ENCODE measurements around the gene DCBLD1.

The DCBLD1 gene

DNA sequence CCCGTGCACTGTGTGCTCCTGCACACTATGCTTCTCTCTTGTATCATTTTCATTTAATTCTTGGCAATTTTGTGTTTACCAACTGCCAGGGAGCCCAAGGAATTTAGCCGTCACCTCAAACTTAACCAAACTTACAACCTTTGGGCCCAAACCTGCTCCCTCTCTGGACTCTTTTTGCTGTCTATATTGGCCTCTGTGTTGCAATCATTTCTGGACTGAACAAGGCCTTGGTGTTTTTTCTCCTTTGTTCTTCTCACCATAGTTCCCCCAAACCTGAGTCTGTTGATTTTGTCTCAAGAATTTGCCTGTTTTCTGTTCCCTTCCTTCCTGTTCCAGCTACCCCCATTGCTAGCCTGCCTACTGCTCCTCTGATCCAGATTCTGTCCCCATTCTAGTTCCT, 19.2 kb downstream of the DCBLD1 start:
- Mint-ChIP-seq H3K9me3 (no peaks in the 10 kb centered on the region), H3K4me1 (ENCODE audit: low read depth) (peaks cover 3% of the 10 kb centered on the region), H3K4me3 (no peak overlapping the region), H3K27ac (no peak overlapping the region), H3K27me3 (ENCODE audit: low read depth) (no peaks in the 10 kb centered on the region), H3K36me3 (ENCODE audit: low read depth) (no peaks in the 10 kb centered on the region)

DNA sequence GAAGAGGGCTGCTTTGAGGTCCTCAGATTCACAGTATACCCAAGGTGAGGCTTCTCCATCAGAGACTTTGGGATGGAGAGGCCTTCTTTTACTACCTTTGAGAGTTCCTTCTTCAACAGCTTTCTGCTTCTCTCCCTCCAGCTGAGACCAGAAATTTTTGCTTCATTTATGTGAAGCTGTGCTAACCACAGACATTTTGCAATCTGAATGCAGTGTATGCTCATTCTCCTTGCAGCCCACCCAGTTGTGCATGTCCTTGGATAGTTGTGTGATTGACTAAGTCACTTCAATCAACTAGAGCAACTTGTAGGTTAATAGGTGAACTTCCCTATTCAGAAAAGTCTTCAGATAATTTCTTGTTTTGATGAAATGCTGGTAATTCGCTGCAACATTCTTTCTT, 20.1 kb downstream of the DCBLD1 start:
- H3K27me3 Mint-ChIP-seq (ENCODE audit: low read depth): no peaks in the 10 kb centered on the region
- H3K4me3 Mint-ChIP-seq: no peak overlapping the region
- H3K9me3 Mint-ChIP-seq: no peaks in the 10 kb centered on the region
- no peaks in the 10 kb centered on the region for H3K36me3 Mint-ChIP-seq (ENCODE audit: low read depth)
- H3K4me1 Mint-ChIP-seq (ENCODE audit: low read depth): peaks cover 2% of the 10 kb centered on the region
- no peak overlapping the region for H3K27ac Mint-ChIP-seq

DNA sequence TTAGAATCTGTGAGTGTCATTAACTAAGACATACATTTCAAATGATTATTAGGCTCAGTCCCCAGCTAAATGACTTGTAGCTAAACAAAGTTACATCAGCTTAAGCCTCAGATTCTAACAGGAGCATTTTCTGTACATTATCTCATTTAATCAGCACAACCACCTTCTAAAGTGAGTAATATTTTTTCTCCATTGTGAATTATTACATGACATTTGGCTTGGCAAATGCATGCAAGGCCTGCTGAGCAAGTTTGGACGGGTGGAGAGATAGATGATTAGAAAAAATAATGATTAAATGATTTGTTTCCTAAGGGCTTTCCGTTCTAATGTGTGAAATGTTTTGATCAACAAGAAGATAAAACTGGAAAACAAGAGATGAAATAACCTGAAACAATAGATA, 20.7 kb downstream of the DCBLD1 start:
- Mint-ChIP-seq H3K27me3 (ENCODE audit: low read depth) (no peaks in the 10 kb centered on the region), H3K36me3 (ENCODE audit: low read depth) (no peaks in the 10 kb centered on the region), H3K4me1 (ENCODE audit: low read depth) (peaks cover 2% of the 10 kb centered on the region), H3K4me3 (no peak overlapping the region), H3K27ac (no peak overlapping the region), H3K9me3 (no peaks in the 10 kb centered on the region)

DNA sequence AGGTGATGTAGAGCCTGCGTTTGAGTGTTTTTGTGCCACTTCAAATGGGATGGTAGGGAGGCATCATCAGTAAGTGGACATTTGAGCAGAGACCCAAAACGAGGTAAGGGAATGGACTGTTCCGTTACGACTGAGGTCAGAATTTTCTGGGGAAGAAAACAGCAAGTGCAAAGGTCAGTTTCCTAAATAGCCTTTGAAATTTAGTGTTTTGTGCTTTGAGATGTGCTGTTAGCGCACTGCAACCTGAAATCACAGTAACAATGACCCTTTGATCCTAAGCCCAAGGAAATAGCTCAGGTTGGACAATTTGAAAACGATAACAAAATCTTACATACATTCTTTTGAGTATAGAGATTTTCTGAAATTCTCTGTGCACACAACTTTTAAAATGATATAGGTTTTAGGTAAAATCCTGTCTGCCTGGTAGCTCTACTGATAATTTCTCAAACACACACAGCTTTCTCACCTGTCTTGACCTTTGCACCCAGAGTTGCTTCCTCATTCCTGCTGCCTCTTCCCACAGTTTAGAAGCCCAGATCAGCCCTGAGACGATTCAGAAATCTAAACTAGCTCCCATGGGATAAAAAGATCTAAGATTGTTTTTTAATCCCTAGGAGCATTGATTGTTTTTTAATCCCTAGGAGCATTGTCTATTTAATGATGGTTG, 22.1 kb downstream of the DCBLD1 start:
- no peak overlapping the region for H3K4me3 Mint-ChIP-seq
- H3K4me1 Mint-ChIP-seq (ENCODE audit: low read depth): no peaks in the 10 kb centered on the region
- peaks cover 2% of the 10 kb centered on the region for H3K27me3 Mint-ChIP-seq (ENCODE audit: low read depth)
- H3K27ac Mint-ChIP-seq: no peak overlapping the region
- no peaks in the 10 kb centered on the region for H3K9me3 Mint-ChIP-seq
- no peaks in the 10 kb centered on the region for H3K36me3 Mint-ChIP-seq (ENCODE audit: low read depth)

DNA sequence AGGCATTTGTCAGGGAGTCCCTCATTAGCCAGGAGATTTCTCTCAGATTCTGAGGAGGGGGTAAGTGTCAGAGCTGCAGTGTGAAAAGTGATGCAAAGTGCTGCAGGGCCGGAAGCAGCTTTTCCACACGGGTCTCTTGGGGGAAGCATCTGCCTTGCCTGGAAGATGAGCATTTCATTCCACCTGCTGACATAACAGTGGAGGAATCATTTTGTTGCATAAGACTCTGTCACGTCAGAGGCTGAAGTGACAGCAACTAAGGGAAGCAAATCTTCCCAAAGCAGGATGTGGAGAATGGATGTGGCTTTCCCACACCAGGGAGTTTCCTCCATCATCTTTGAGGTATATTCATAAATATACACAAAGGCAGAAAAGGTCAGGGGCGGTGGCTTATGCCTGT, 22.8 kb downstream of the DCBLD1 start:
- Mint-ChIP-seq H3K4me1 (ENCODE audit: low read depth) (no peaks in the 10 kb centered on the region), H3K36me3 (ENCODE audit: low read depth) (no peaks in the 10 kb centered on the region), H3K27ac (no peak overlapping the region), H3K27me3 (ENCODE audit: low read depth) (peaks cover 9% of the 10 kb centered on the region), H3K4me3 (no peak overlapping the region), H3K9me3 (no peaks in the 10 kb centered on the region)

DNA sequence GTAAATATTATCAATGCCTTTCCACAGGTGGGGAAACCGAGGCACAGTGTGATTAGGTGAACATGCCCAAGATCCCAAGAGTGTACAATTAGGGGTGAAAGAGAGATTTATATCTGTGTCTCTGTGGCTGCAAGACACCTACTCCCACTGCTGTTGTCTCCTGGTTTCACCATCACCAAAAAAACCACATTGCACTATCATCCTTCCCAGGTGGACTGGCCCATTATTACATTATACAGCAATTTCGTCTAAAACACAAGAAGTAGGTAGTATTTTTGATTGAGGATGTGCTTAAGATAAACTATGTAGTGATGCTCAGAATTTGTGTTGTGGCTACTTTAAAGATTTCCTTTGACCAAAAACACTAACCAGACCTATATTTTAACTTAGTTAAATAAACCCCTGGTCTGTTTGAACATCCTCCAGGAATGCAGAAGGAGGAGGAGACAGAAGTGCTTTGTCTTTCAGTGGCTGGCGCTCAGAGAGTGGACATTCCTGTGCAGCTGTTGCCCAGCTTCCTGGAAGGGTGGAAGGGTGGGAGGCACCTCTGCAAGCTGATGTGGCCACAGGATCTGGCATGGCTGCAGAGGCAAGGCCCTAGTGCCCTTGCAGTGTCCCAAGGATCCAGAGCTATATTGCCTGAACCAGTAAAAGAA, 23.8 kb downstream of the DCBLD1 start:
- no peaks in the 10 kb centered on the region for H3K36me3 Mint-ChIP-seq (ENCODE audit: low read depth)
- H3K27me3 Mint-ChIP-seq (ENCODE audit: low read depth): peaks cover 9% of the 10 kb centered on the region
- H3K27ac Mint-ChIP-seq: no peak overlapping the region
- no peak overlapping the region for H3K4me3 Mint-ChIP-seq
- no peaks in the 10 kb centered on the region for H3K4me1 Mint-ChIP-seq (ENCODE audit: low read depth)
- no peaks in the 10 kb centered on the region for H3K9me3 Mint-ChIP-seq

DNA sequence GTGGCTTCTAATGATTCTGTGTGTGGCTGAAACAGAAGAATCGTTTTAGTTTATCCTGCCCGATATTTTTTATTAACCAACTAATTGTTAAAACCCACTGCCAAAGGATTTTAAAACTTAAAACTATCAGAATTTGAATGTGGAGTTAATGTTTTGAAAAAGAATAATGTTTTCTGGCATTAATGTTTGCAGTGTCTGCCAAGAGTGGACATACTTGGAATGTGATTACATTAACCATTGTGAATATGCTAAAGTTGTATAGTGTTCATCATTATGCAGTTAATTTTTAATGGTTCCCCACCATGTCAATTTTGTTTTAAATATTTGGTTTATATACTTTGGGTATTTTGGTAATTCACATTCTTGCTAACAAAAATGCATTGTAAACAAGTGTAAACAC, 24.4 kb downstream of the DCBLD1 start:
- Mint-ChIP-seq H3K4me1 (ENCODE audit: low read depth) (no peaks in the 10 kb centered on the region), H3K27me3 (ENCODE audit: low read depth) (peaks cover 9% of the 10 kb centered on the region), H3K27ac (no peak overlapping the region), H3K36me3 (ENCODE audit: low read depth) (no peaks in the 10 kb centered on the region), H3K9me3 (no peaks in the 10 kb centered on the region), H3K4me3 (no peak overlapping the region)

DNA sequence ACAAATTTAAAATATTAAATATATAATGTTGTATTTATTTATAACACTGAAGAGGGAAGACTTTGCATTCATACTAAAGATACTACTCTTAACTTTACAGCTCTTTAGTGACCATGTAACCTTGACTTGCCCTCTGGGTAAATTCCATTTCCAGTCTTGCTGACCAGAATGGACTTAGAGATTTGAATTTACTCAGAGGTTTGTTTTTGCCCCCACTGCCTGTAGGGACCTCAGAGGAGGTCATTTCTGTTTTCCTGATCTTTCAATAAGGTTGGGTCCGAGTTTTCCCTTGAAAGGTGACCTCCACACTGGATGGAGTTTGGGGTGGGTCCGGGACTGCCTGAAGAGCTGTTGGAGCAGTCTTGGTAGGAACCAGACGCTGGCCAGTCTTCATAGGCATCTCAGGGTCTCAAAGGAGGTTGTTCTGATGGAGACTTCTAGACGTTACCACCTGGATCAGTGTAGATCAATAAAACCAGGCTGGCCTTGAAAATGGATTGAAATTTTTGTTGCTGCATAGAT, 26.0 kb downstream of the DCBLD1 start:
- H3K9me3 Mint-ChIP-seq: no peaks in the 10 kb centered on the region
- no peak overlapping the region for H3K27ac Mint-ChIP-seq
- no peaks in the 10 kb centered on the region for H3K36me3 Mint-ChIP-seq (ENCODE audit: low read depth)
- H3K27me3 Mint-ChIP-seq (ENCODE audit: low read depth): peaks cover 9% of the 10 kb centered on the region
- no peaks in the 10 kb centered on the region for H3K4me1 Mint-ChIP-seq (ENCODE audit: low read depth)
- no peak overlapping the region for H3K4me3 Mint-ChIP-seq

DNA sequence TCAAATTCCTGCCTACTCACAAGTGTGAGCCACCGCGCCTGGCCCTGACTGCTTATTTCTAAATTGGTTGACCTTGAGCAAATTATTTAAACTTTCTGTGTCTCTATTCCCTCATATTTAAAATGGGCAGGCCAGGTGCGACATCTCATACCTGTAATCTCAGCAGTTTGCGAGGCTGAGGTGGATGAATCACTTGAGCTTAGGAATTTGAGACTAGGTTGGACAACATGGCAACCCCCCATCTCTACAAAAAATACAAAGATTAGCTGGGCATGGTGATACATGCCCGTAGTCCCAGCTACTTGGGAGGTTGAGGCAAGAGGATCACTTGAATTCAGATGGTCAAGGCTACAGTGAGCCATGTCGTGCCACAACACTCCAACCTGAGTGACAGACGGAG, 26.5 kb downstream of the DCBLD1 start:
- Mint-ChIP-seq H3K27ac (no peak overlapping the region), H3K36me3 (ENCODE audit: low read depth) (no peaks in the 10 kb centered on the region)

DNA sequence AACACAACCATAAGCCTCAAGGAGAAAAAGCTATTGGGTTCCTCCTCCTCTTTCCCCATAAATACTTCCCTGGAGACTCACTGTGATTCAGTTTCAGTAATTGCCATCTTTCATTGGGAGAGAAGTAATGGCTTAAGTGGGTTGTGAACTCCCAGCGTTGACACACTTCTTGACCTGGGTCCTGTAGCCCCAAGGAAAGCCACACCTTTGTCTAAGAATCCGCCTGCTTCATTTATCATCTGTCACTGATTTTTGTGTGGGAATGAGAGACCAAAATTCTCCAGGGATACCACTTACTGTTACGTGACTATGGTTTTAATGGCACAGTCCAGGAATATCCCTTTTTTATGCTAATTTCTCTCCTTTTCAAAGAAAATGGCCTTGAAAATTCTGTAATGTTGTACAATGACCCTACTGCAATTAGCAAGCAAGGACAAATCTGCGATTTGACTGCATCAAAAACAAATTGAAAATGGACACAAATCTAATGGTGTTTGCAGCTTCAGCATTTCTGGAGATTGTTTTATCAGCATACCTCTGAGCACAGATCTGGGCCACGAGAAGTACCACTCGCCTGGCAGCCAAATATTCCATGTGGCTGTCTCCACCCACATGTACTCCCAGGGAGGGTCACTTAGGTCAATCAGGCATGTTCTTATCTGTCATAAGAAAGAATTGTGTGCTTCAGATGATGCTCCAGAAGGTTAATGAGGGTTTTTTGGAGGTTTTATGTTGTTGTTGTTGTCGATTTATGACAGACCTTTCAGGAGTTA, 29.8 kb downstream of the DCBLD1 start:
- H3K9me3 Mint-ChIP-seq: no peaks in the 10 kb centered on the region
- H3K4me3 Mint-ChIP-seq: no peak overlapping the region
- no peaks in the 10 kb centered on the region for H3K4me1 Mint-ChIP-seq (ENCODE audit: low read depth)
- peaks cover 9% of the 10 kb centered on the region for H3K27me3 Mint-ChIP-seq (ENCODE audit: low read depth)
- no peak overlapping the region for H3K27ac Mint-ChIP-seq
- no peaks in the 10 kb centered on the region for H3K36me3 Mint-ChIP-seq (ENCODE audit: low read depth)

More for the DNA sequence above, 26.5 kb downstream of the DCBLD1 start:
- H3K4me3 Mint-ChIP-seq: no peak overlapping the region
- peaks cover 9% of the 10 kb centered on the region for H3K27me3 Mint-ChIP-seq (ENCODE audit: low read depth)
- no peaks in the 10 kb centered on the region for H3K9me3 Mint-ChIP-seq
- H3K4me1 Mint-ChIP-seq (ENCODE audit: low read depth): no peaks in the 10 kb centered on the region

DNA sequence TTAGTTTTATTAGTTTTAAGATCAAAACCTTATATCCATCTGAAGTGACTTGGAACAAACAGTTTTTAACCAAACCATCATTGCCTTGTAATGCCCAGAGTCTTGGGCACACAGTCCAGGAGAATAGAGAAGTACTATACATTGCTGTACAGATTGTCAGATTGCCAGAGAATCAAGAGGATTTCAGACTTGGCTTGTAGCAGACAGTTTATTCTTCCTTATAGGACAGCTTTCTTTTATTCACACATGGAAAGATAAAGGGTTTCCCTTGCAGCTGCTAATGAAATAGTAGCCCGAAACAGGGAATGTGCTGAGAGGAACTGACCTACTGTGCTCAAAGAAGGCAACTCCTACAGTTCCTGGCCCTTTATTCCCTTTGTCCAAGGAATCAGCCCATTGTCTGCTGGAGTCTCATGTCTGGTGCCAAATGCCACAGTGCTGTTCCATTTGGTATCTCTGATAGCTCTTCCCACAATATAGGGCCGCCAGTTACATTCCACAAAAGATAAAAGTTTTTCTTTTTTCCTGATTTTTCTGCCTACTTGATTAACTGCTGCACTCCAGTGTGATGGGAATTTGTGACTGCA, 30.6 kb downstream of the DCBLD1 start:
- H3K27me3 Mint-ChIP-seq (ENCODE audit: low read depth): peaks cover 9% of the 10 kb centered on the region
- H3K27ac Mint-ChIP-seq: no peak overlapping the region
- no peak overlapping the region for H3K4me3 Mint-ChIP-seq
- no peaks in the 10 kb centered on the region for H3K9me3 Mint-ChIP-seq
- H3K4me1 Mint-ChIP-seq (ENCODE audit: low read depth): no peaks in the 10 kb centered on the region
- no peaks in the 10 kb centered on the region for H3K36me3 Mint-ChIP-seq (ENCODE audit: low read depth)

DNA sequence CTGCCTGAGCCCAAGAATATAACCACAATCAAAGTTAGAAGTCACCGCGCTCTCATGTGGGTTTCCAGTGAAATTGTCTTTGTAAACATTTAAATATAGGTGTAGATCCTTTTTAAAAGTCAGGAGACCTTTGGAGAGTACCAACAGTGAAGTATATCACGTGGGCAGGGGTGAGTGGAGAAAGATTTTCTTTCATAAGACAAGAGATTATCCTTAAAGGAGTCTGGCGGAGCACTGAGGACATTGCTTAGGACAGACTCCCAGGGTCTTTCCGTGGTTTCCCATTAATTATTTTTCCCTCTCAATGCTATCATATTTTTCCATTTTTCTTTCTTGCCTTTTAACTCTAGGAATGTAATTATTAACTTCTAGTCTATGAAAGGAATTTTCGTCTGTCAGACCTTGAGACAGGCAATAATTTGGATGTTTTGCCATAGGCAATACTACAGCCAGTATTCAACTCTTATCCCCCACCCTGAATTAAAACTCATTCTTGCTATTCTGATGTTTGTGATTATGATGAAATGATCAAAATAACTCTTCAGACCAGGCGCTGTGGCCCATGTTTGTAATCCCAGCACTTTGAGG, 31.4 kb downstream of the DCBLD1 start:
- Mint-ChIP-seq H3K4me1 (ENCODE audit: low read depth) (no peaks in the 10 kb centered on the region), H3K36me3 (ENCODE audit: low read depth) (no peaks in the 10 kb centered on the region)

DNA sequence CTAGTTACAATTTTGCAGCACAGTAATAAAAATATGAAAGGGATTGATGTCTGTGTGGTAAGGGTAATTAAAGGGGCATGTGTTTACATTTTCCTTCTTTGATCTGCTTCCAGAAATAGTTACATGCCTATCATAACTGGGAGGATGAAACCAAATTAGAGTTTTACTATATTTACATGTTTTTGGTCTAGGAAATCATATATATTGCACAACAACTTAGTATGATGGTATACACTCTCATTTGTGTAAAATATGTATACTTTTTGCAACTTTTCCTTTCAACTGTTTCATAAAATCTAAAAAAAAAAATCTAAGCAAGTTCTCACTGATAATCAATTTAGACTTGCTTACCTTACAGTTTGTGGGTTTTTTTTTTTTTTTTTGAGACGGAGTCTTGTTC, 32.2 kb downstream of the DCBLD1 start:
- Mint-ChIP-seq H3K9me3 (no peaks in the 10 kb centered on the region), H3K27me3 (ENCODE audit: low read depth) (peaks cover 7% of the 10 kb centered on the region), H3K36me3 (ENCODE audit: low read depth) (no peaks in the 10 kb centered on the region), H3K4me3 (no peak overlapping the region), H3K4me1 (ENCODE audit: low read depth) (no peaks in the 10 kb centered on the region), H3K27ac (no peak overlapping the region)

More for the DNA sequence above, 31.4 kb downstream of the DCBLD1 start:
- H3K27me3 Mint-ChIP-seq (ENCODE audit: low read depth): peaks cover 9% of the 10 kb centered on the region
- no peak overlapping the region for H3K4me3 Mint-ChIP-seq
- H3K9me3 Mint-ChIP-seq: no peaks in the 10 kb centered on the region
- H3K27ac Mint-ChIP-seq: no peak overlapping the region

DNA sequence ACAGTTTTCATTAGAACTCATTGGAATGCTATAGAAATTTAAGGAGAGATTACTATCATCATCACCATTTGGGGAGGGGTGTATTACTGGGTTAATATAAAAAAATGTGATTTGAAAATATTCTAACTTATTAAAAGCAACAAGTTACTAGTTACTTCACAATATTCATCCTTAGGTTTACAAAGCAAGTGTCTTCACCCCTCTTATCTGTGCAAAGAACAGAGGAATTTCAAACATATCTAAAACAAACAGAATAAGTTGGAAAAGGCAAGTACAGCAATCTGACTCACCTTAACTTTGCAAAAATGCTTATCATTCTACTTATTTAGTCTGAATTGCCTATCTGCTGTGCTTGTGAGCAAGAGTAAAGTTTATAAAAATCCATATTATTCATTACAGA, 32.9 kb downstream of the DCBLD1 start:
- H3K36me3 Mint-ChIP-seq (ENCODE audit: low read depth): no peaks in the 10 kb centered on the region
- no peak overlapping the region for H3K27ac Mint-ChIP-seq
- H3K9me3 Mint-ChIP-seq: no peaks in the 10 kb centered on the region
- H3K4me1 Mint-ChIP-seq (ENCODE audit: low read depth): no peaks in the 10 kb centered on the region
- H3K4me3 Mint-ChIP-seq: no peak overlapping the region
- peaks cover under 1% of the 10 kb centered on the region for H3K27me3 Mint-ChIP-seq (ENCODE audit: low read depth)
